ENCODE measurements around the gene MCU.

The MCU gene

DNA sequence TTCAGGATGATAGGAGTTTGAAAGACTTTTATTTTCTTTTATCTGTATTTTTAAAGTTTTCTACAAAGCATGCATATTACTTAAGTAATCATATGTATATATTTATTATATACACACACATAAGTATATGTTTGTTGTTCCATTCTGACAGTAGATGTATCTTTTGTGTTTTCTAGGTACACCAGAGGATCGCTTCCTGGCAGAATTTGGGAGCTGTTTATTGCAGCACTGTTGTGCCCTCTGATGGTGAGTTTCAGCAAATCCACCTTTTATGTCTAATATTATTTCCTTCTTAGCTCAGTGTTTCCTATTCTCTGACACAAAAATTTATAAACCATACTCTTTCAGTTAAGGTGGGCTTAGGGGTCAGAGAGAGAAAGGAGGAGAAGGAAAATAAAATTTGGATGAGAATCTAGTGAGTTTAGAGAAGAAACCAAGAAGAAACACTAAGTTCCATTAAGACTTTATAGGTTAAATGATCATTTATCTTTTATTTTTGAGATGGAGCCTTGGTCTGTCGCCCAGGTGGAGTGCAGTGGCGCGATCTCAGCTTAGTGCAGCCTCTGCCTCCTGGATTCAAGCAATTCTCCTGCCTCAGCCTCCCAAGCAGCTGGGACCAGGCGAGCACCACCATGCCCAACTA is 142.4 kb downstream of the MCU start:
- no peak overlapping the region for H3K27ac ChIP-seq
- peak in 1 of 2 donors; percentile 48 for DNase-seq

GRCh38 chr10:72840319-72840718 is 148.4 kb downstream of the MCU start:
- Histone ChIP-seq H3K36me3 (peaks cover 0 to 8% (median 0%) of the 10 kb centered on the region in 3 donors), H3K4me3 (no peak overlapping the region), H3K9me3 (no peaks in the 10 kb centered on the region), H3K27ac (no peak overlapping the region), H3K4me1 (no peaks in the 10 kb centered on the region), H3K27me3 (no peaks in the 10 kb centered on the region)
- DNase-seq = no peak
- intact Hi-C loops (cut with DNase I; ENCODE audit: low total_unique reads) = no loop called here
- TF ChIP-seq CTCF (IDR thresholded peaks at IDR 0.05) = no peak

More for the DNA sequence above, 142.4 kb downstream of the MCU start:
- H3K9me3 ChIP-seq = no peaks in the 10 kb centered on the region
- peak; percentile 61 to 85 for TF ChIP-seq CTCF (IDR thresholded peaks at IDR 0.05)
- H3K36me3 ChIP-seq = peaks cover 0 to 10% (median 0%) of the 10 kb centered on the region in 3 donors
- intact Hi-C loops (cut with DNase I; ENCODE audit: low total_unique reads) = loop anchor here (10.0 kb wide), 1 partner anchor 470 kb away; no protein-coding TSS in a partner anchor
- H3K4me1 ChIP-seq = peaks cover 0 to 39% (median 6%) of the 10 kb centered on the region in 4 donors
- H3K4me3 ChIP-seq = no peak overlapping the region
- H3K27me3 ChIP-seq = no peaks in the 10 kb centered on the region

GRCh38 chr10:72841487-72841886 is 149.5 kb downstream of the MCU start:
- H3K4me1 ChIP-seq = no peaks in the 10 kb centered on the region
- no peak overlapping the region for H3K27ac ChIP-seq
- no peak for DNase-seq
- no peak overlapping the region for H3K4me3 ChIP-seq
- no peaks in the 10 kb centered on the region for H3K36me3 ChIP-seq
- no peaks in the 10 kb centered on the region for H3K27me3 ChIP-seq
- no peaks in the 10 kb centered on the region for H3K9me3 ChIP-seq
- no peak for TF ChIP-seq CTCF (IDR thresholded peaks at IDR 0.05)
- intact Hi-C loops (cut with DNase I; ENCODE audit: low total_unique reads) = no loop called here

DNA sequence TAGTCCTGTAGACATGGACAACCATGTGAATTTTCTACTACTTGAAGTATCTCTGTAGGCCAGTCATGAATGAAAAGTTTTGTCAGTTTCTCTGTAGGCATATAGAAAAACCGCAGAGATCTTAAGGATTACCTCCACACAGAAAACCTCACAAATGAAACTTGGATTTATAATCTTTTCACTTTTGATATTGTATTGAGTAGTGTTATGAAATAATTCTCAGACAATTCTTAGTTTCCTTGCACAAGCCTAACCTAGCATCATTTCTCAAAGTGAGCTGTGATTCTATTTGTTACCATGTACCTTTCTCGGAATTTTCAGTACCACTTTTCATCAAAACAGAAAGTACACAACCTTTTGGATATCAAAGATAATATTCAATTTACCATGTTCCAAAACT is 150.2 kb downstream of the MCU start:
- no peaks in the 10 kb centered on the region for H3K27me3 ChIP-seq
- H3K9me3 ChIP-seq = no peaks in the 10 kb centered on the region
- H3K4me3 ChIP-seq = no peak overlapping the region
- H3K4me1 ChIP-seq = no peaks in the 10 kb centered on the region
- no peaks in the 10 kb centered on the region for H3K36me3 ChIP-seq
- DNase-seq = no peak
- intact Hi-C loops (cut with DNase I; ENCODE audit: low total_unique reads) = no loop called here
- TF ChIP-seq CTCF (IDR thresholded peaks at IDR 0.05) = no peak
- no peak overlapping the region for H3K27ac ChIP-seq

- no peak overlapping the region for H3K4me3 ChIP-seq
- no peak for DNase-seq
- TF ChIP-seq CTCF (IDR thresholded peaks at IDR 0.05) = no peak
- H3K9me3 ChIP-seq = no peaks in the 10 kb centered on the region
- no peaks in the 10 kb centered on the region for H3K27me3 ChIP-seq
- no peak overlapping the region for H3K27ac ChIP-seq
- intact Hi-C loops (cut with DNase I; ENCODE audit: low total_unique reads) = no loop called here
- no peaks in the 10 kb centered on the region for H3K36me3 ChIP-seq
- no peaks in the 10 kb centered on the region for H3K4me1 ChIP-seq
Measured at GRCh38 chr10:72846238-72846637, 154.3 kb downstream of the MCU start.
